ENCODE measurements around the gene COG5. TPM values are rescaled to one million over a fixed set of nuclear protein-coding genes. Genes with fewer than 3 reads are reported as not detected.

The COG5 gene
- total RNA-seq, 1 donor from 2014 or later: 21.4 TPM

DNA sequence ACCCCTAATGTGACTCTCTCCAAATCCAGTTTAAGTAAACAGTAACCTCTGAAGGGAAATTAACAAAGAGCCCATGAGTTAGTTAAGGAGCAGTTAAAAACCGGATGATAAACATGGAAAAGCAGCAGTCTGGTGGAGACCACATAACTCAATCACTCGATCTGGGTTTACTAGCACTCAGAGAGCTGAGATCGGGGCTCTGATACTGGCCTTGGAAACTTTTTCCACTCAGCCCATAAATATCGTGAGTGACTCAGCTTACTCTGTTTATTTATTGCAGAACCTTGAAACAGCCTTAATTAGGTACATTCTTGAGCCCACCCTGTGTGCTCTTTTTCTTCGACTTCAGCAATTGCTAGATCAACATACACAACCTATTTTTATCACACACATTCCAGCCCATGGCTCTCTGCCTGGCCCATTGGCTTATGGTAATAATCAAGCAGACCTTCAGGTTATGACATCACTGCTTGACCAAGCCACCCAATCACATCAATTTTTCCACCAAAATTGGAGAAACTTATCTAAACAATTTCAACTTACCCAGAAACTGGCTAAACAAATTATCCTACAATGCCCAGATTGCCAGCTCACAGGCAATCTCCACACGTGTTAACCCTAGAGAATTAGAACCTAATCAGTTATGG is 176.0 kb downstream of the COG5 start:
- no peaks in the 10 kb centered on the region for H3K9me3 ChIP-seq (ENCODE audit: control insufficient read depth in 3 of 3, low read length in 3 of 3)
- no peak overlapping the region for H3K9ac ChIP-seq (ENCODE audit: low read depth in 1 of 3, low read length in 3 of 3)
- no peak overlapping the region for H3K4me3 ChIP-seq (ENCODE audit: low read length in 3 of 3)
- no peaks in the 10 kb centered on the region for H3K27me3 ChIP-seq (ENCODE audit: control insufficient read depth in 3 of 3, insufficient read depth in 3 of 3, low read length in 3 of 3)
- H3K36me3 ChIP-seq (ENCODE audit: control insufficient read depth in 3 of 3, insufficient read depth in 3 of 3, low read length in 3 of 3): no peaks in the 10 kb centered on the region
- H3K4me1 ChIP-seq (ENCODE audit: control insufficient read depth in 3 of 3, insufficient read depth in 3 of 3, low read length in 3 of 3): peaks cover 0 to 7% (median 3%) of the 10 kb centered on the region in 3 donors
- no peak overlapping the region for H3K27ac ChIP-seq (ENCODE audit: low read depth, low read length)

DNA sequence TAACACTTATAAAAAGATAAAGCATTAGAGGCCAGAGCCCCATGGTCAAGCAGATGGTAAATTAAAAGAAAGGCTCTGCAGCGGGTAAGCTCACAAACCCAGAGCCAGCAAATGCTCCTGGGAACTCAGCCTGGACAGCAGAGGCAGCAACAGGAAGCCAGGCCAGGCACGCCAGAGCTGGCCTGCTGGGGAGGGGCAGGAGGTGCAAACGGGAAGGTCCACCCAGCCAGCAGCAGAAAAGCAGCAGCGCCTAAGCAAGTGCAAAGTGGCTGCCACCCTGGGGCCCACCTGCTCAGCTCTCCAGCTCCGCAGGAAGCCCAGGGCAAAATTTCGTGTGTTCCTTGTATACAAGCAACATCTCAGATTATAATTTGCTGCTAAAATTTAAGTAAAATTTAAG is 176.6 kb downstream of the COG5 start:
- no peak overlapping the region for H3K9ac ChIP-seq (ENCODE audit: low read depth in 1 of 3, low read length in 3 of 3)
- H3K4me1 ChIP-seq (ENCODE audit: control insufficient read depth in 3 of 3, insufficient read depth in 3 of 3, low read length in 3 of 3): peaks cover 0 to 7% (median 3%) of the 10 kb centered on the region in 3 donors
- no peak overlapping the region for H3K27ac ChIP-seq (ENCODE audit: low read depth, low read length)
- H3K9me3 ChIP-seq (ENCODE audit: control insufficient read depth in 3 of 3, low read length in 3 of 3): no peaks in the 10 kb centered on the region
- no peaks in the 10 kb centered on the region for H3K36me3 ChIP-seq (ENCODE audit: control insufficient read depth in 3 of 3, insufficient read depth in 3 of 3, low read length in 3 of 3)
- H3K4me3 ChIP-seq (ENCODE audit: low read length in 3 of 3): no peak overlapping the region
- no peaks in the 10 kb centered on the region for H3K27me3 ChIP-seq (ENCODE audit: control insufficient read depth in 3 of 3, insufficient read depth in 3 of 3, low read length in 3 of 3)

DNA sequence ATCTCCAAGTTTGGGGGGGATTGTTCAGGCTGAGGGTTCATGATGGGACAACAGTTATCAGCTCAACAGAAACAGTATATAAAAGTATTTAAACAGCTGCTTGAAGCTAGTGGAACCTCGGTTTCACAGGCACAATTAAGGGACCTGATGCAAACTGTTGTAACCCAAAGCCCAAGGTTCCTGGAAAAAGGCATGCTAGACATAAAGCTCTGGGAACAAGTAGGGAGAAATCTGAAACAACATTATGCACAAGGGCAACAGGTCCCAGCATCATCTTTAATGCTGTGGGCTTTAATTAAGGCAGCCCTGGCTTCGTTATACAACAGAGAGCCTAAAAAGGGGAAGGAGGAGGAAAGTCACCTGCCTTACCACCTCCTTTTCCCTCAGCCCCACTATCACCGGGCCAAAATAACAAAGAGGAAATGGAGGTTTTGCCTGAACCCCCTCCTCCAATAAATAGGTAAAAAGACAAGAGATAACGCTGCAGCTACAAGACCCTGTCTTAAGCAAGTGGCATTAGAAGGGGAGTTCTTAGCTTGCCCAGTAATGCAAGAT is 177.1 kb downstream of the COG5 start:
- no peak overlapping the region for H3K9ac ChIP-seq (ENCODE audit: low read depth in 1 of 3, low read length in 3 of 3)
- no peaks in the 10 kb centered on the region for H3K36me3 ChIP-seq (ENCODE audit: control insufficient read depth in 3 of 3, insufficient read depth in 3 of 3, low read length in 3 of 3)
- H3K27me3 ChIP-seq (ENCODE audit: control insufficient read depth in 3 of 3, insufficient read depth in 3 of 3, low read length in 3 of 3): no peaks in the 10 kb centered on the region
- H3K9me3 ChIP-seq (ENCODE audit: control insufficient read depth in 3 of 3, low read length in 3 of 3): no peaks in the 10 kb centered on the region
- no peak overlapping the region for H3K4me3 ChIP-seq (ENCODE audit: low read length in 3 of 3)
- peaks cover 0 to 7% (median 3%) of the 10 kb centered on the region in 3 donors for H3K4me1 ChIP-seq (ENCODE audit: control insufficient read depth in 3 of 3, insufficient read depth in 3 of 3, low read length in 3 of 3)
- no peak overlapping the region for H3K27ac ChIP-seq (ENCODE audit: low read depth, low read length)

DNA sequence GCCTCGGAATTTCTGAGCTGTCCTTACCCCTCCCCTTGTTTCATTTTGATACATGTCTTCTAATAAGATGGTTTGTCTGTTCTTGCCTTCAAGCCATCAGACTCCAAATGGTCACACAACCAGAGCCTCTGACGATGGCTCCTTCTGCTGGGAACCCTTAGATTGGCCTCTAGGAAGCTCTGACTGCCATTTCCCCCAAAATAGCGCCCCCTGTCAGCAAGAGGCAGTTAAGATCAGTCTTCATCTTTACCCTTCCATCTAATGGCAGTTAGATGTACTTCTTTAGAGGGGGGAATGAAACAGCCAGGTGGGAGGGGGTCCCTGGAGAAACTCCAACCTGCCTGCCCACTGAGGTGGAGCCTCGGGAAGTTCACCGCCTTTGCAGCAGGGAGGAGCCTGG is 179.7 kb downstream of the COG5 start:
- no peak overlapping the region for H3K4me3 ChIP-seq (ENCODE audit: low read length in 3 of 3)

DNA sequence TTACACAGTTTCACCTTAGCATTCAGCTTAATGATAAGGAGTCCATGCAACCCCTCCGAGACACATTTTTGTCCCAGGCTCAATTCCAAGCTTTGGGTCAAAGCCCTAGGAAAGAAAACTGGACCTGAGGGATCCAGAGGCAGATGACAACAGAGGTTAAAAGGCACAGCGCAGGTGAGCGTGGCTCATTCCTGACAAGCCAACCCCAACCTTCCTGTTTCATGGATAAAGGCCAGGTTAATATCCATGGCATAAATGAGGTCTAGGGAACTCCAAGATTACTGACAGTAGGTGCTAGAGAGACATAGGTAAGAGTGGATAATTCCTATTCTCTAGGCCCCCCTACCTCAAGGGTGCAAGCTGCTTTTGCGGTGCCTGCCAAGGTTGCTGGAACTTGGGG is 180.5 kb downstream of the COG5 start:
- Histone ChIP-seq H3K9ac (ENCODE audit: low read depth in 1 of 3, low read length in 3 of 3) (no peak overlapping the region), H3K36me3 (ENCODE audit: control insufficient read depth in 3 of 3, insufficient read depth in 3 of 3, low read length in 3 of 3) (no peaks in the 10 kb centered on the region), H3K27me3 (ENCODE audit: control insufficient read depth in 3 of 3, insufficient read depth in 3 of 3, low read length in 3 of 3) (no peaks in the 10 kb centered on the region), H3K4me1 (ENCODE audit: control insufficient read depth in 3 of 3, insufficient read depth in 3 of 3, low read length in 3 of 3) (peaks cover 0 to 7% (median 3%) of the 10 kb centered on the region in 3 donors), H3K4me3 (ENCODE audit: low read length in 3 of 3) (no peak overlapping the region), H3K27ac (ENCODE audit: low read depth, low read length) (no peak overlapping the region), H3K9me3 (ENCODE audit: control insufficient read depth in 3 of 3, low read length in 3 of 3) (no peaks in the 10 kb centered on the region)

More for the DNA sequence above, 179.7 kb downstream of the COG5 start:
- Histone ChIP-seq H3K36me3 (ENCODE audit: control insufficient read depth in 3 of 3, insufficient read depth in 3 of 3, low read length in 3 of 3) (no peaks in the 10 kb centered on the region), H3K9ac (ENCODE audit: low read depth in 1 of 3, low read length in 3 of 3) (no peak overlapping the region), H3K27ac (ENCODE audit: low read depth, low read length) (no peak overlapping the region), H3K9me3 (ENCODE audit: control insufficient read depth in 3 of 3, low read length in 3 of 3) (no peaks in the 10 kb centered on the region), H3K4me1 (ENCODE audit: control insufficient read depth in 3 of 3, insufficient read depth in 3 of 3, low read length in 3 of 3) (peaks cover 0 to 7% (median 3%) of the 10 kb centered on the region in 3 donors), H3K27me3 (ENCODE audit: control insufficient read depth in 3 of 3, insufficient read depth in 3 of 3, low read length in 3 of 3) (no peaks in the 10 kb centered on the region)

DNA sequence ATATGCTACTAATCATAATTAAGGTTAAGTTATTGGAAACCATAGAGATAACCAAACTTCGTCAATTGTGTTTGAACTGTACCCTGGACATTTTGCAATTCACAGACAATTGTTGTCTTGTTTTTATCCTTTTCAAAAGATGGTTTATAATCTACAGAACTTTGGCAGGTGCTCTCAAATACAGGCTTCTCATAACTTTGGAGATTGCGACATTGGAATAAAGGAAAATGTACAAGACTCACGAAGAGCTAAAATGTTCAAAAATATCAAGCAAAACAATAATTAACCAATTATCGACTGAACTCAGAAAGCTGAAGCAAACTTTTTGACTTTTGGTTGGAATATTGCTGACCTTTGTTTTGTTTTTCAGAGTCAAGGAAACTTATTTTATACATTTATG is 182.3 kb downstream of the COG5 start:
- no peaks in the 10 kb centered on the region for H3K27me3 ChIP-seq (ENCODE audit: control insufficient read depth in 3 of 3, insufficient read depth in 3 of 3, low read length in 3 of 3)
- no peak overlapping the region for H3K27ac ChIP-seq (ENCODE audit: low read depth, low read length)
- H3K4me3 ChIP-seq (ENCODE audit: low read length in 3 of 3): no peak overlapping the region
- H3K36me3 ChIP-seq (ENCODE audit: control insufficient read depth in 3 of 3, insufficient read depth in 3 of 3, low read length in 3 of 3): no peaks in the 10 kb centered on the region
- H3K9ac ChIP-seq (ENCODE audit: low read depth in 1 of 3, low read length in 3 of 3): no peak overlapping the region
- no peaks in the 10 kb centered on the region for H3K9me3 ChIP-seq (ENCODE audit: control insufficient read depth in 3 of 3, low read length in 3 of 3)
- no peaks in the 10 kb centered on the region for H3K4me1 ChIP-seq (ENCODE audit: control insufficient read depth in 3 of 3, insufficient read depth in 3 of 3, low read length in 3 of 3)

DNA sequence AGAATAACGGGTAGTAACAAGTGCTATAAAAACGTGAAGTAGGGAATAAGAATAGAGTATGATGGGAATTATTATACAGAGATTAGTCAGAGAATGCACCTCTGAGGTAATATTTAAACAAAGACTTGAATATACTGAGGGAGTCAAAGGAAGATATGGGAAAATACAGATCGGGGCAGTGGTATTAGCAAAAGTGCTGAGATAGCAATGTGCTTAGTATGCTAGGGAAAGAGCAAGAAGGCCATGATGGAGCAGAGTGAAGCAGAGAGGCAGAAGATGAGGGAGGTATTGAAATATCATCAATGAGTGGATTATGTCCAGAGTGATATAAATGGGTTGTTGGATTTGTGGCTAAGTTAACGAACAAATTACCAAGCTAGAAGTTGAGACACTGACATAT is 190.4 kb downstream of the COG5 start:
- Histone ChIP-seq H3K27me3 (ENCODE audit: control insufficient read depth in 3 of 3, insufficient read depth in 3 of 3, low read length in 3 of 3) (no peaks in the 10 kb centered on the region), H3K9me3 (ENCODE audit: control insufficient read depth in 3 of 3, low read length in 3 of 3) (no peaks in the 10 kb centered on the region), H3K27ac (ENCODE audit: low read depth, low read length) (peak overlapping the region; percentile 5), H3K36me3 (ENCODE audit: control insufficient read depth in 3 of 3, insufficient read depth in 3 of 3, low read length in 3 of 3) (no peaks in the 10 kb centered on the region), H3K4me1 (ENCODE audit: control insufficient read depth in 3 of 3, insufficient read depth in 3 of 3, low read length in 3 of 3) (peaks cover 0 to 4% (median 0%) of the 10 kb centered on the region in 3 donors), H3K9ac (ENCODE audit: low read depth in 1 of 3, low read length in 3 of 3) (no peak overlapping the region), H3K4me3 (ENCODE audit: low read length in 3 of 3) (no peak overlapping the region)

DNA sequence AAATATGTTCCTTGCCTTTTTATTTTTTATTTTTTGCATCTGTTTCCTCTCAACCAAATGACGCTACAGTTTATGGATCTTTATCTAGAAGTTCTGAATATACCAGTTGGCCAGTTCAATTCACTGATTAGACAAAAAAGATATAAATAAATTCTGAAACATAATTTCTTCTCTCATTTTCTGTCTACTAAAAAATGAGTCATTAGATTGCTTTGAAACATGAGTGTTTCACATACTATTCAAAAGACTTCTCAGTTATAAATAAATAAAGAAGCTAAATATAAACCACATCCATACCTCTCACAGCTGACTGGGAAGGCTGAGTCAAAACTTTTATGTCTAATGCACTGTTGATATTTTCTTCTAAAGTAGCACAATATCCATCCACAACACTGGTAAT is 191.4 kb downstream of the COG5 start:
- Histone ChIP-seq H3K27me3 (ENCODE audit: control insufficient read depth in 3 of 3, insufficient read depth in 3 of 3, low read length in 3 of 3) (no peaks in the 10 kb centered on the region), H3K36me3 (ENCODE audit: control insufficient read depth in 3 of 3, insufficient read depth in 3 of 3, low read length in 3 of 3) (no peaks in the 10 kb centered on the region), H3K9me3 (ENCODE audit: control insufficient read depth in 3 of 3, low read length in 3 of 3) (no peaks in the 10 kb centered on the region), H3K4me3 (ENCODE audit: low read length in 3 of 3) (no peak overlapping the region), H3K27ac (ENCODE audit: low read depth, low read length) (peak overlapping the region; percentile 43), H3K9ac (ENCODE audit: low read depth in 1 of 3, low read length in 3 of 3) (no peak overlapping the region), H3K4me1 (ENCODE audit: control insufficient read depth in 3 of 3, insufficient read depth in 3 of 3, low read length in 3 of 3) (peaks cover 0 to 4% (median 0%) of the 10 kb centered on the region in 3 donors)

DNA sequence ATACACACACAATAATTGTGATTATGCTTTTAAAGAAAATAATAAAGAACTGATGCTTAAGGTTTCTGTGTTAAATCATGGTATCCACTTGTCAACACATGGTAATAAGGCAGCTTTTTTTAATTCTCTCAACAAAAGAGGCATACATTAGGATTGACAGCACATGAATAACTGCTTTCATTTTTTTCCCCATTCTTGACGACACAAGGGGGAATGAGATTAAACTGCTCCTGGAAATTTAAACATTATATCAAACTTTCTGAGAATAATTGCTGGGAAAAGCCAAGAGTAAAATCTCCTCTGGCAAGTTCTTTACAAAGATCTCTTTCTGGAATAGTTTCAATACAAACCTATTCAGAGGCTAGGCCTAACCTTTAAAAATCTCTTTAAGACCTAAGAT is 192.9 kb downstream of the COG5 start:
- H3K4me1 ChIP-seq (ENCODE audit: control insufficient read depth in 3 of 3, insufficient read depth in 3 of 3, low read length in 3 of 3): peaks cover 0 to 4% (median 0%) of the 10 kb centered on the region in 3 donors
- no peak overlapping the region for H3K27ac ChIP-seq (ENCODE audit: low read depth, low read length)
- H3K4me3 ChIP-seq (ENCODE audit: low read length in 3 of 3): no peak overlapping the region
- H3K27me3 ChIP-seq (ENCODE audit: control insufficient read depth in 3 of 3, insufficient read depth in 3 of 3, low read length in 3 of 3): no peaks in the 10 kb centered on the region
- H3K36me3 ChIP-seq (ENCODE audit: control insufficient read depth in 3 of 3, insufficient read depth in 3 of 3, low read length in 3 of 3): no peaks in the 10 kb centered on the region
- no peak overlapping the region for H3K9ac ChIP-seq (ENCODE audit: low read depth in 1 of 3, low read length in 3 of 3)
- H3K9me3 ChIP-seq (ENCODE audit: control insufficient read depth in 3 of 3, low read length in 3 of 3): no peaks in the 10 kb centered on the region

DNA sequence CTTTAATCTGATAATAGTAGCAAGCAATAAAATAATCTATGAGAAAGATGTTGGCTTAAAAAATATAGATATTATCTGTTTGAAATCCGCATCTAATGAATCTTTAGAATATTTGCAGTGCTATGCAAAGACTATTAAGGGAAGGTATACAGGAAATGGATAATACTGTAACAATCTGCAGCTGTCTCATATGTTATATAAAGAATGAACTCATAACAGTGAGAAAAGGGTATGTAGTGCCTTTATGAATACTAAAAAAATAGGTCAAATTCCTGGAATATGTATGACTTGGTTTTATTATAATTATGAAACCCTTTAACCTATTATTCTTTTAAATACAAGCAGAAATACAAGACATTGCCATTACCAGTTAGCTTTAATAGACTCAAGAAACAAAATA is 198.9 kb downstream of the COG5 start:
- no peak overlapping the region for H3K9ac ChIP-seq (ENCODE audit: low read depth in 1 of 3, low read length in 3 of 3)
- H3K9me3 ChIP-seq (ENCODE audit: control insufficient read depth in 3 of 3, low read length in 3 of 3): peaks cover 2 to 3% (median 2%) of the 10 kb centered on the region in 3 donors
- H3K27me3 ChIP-seq (ENCODE audit: control insufficient read depth in 3 of 3, insufficient read depth in 3 of 3, low read length in 3 of 3): no peaks in the 10 kb centered on the region
- no peaks in the 10 kb centered on the region for H3K4me1 ChIP-seq (ENCODE audit: control insufficient read depth in 3 of 3, insufficient read depth in 3 of 3, low read length in 3 of 3)
- H3K4me3 ChIP-seq (ENCODE audit: low read length in 3 of 3): no peak overlapping the region
- no peak overlapping the region for H3K27ac ChIP-seq (ENCODE audit: low read depth, low read length)
- H3K36me3 ChIP-seq (ENCODE audit: control insufficient read depth in 3 of 3, insufficient read depth in 3 of 3, low read length in 3 of 3): peaks cover 12 to 18% (median 16%) of the 10 kb centered on the region in 3 donors
